ELF-1 (cell line): Measurements from ENCODE around the gene IRAK1.
"Not testable (repeated sequence)": the region's sequence is repeated elsewhere in the genome, so short reads cannot be mapped to it uniquely, and the experiment has no call there.

Experiments
- DNase-seq: peaks from one replicate; pipeline ENCODE4 v3.0.0-alpha.2; 2016; ENCODE audit warnings: low read depth, low spot score

Gene IRAK1

GRCh38 chrX:153995504-153995903, 24.2 kb downstream of the IRAK1 start:
- DNase-seq, result no peak

DNA sequence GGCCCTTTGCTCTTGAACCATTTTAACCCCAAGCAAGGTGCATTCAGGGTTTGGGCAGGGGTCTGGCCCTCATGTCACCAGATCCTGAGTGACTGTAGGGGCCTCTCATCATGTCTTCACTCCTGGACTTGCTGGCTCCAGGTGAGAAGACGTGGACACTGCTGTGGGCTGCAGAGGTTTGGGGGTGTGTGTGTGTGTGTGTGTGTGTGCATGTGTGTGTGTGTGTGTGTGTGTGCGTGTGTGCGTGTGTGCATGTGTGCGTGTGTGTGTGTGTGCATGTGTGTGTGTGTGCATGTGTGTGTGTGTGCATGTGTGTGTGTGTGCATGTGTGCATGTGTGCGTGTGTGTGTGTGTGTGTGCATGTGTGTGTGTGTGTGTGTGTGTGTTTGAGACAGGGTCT, 25.3 kb downstream of the IRAK1 start:
- not testable (repeated sequence) for DNase-seq

DNA sequence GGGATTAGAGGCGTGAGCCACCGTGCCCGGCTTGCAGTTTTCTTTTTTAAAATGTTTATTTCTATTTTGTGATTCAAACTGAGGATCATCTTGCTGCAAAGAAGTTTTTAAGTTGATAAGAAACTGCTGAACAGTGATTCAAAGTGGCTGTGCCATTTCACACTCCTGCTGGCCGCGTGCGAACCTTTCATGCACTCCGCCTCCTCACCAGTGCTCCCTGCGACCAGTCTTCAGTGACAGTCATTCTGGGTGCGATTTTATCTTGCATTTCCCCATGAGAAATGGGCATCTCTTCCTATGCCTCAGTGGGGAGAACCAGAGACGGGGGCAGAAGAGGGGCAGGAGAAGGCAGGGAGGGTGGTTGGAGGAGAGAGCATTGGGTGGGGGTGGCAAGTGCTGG, 25.7 kb downstream of the IRAK1 start:
- no peak for DNase-seq

DNA sequence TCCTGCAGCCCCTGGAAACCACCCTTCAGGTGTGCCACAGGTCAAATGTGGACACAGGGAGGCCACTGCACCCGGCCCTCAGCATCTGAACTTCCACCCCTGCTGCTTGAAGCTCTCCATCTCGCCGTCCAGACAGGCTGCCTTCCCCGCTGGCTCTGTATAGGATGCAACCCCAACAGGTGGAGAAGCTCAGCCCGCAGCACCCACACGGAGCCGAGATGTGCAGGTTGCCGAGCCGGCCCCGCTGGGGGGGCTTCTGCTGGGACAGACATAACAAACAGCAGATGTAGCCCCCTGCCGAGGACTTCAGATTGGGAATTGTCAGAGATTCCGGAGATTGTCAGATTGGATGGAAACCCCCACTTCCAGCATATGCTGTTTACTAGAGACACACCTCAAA, 26.6 kb downstream of the IRAK1 start:
- DNase-seq, result no peak

- no peak for DNase-seq
Observed at GRCh38 chrX:153992180-153992579, 27.5 kb downstream of the IRAK1 start.

DNA sequence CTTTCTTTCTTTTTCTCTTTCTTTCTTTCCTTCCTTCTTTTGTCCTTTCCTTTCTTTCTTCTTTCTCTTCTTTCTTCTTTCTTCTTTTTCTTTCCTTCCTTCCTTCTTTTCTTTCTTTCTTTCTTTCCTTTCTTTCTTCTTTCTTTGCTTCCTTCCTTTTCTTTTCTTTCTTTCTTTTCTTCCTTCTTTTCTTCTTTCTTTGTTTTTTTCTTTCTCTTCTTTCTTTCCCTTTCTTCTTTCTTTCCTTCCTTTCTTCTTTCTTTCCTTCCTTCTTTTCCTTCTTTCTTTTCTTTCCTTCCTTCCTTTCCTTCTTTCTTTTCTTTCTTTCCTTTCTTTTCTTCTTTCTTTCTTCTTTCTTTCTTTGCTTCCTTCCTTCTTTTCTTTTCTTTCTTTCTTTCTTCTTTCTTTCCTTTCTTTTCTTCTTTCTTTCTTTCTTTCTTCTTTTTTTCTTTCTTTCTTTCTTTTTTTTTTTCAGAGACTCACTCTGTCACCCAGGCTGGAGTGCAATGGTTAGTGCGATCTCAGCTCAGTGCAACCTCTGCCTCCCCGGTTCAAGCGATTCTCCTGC, 28.6 kb downstream of the IRAK1 start:
- DNase-seq, result no peak

GRCh38 chrX:153989973-153990655, 29.6 kb downstream of the IRAK1 start:
- DNase-seq, result no peak

DNA sequence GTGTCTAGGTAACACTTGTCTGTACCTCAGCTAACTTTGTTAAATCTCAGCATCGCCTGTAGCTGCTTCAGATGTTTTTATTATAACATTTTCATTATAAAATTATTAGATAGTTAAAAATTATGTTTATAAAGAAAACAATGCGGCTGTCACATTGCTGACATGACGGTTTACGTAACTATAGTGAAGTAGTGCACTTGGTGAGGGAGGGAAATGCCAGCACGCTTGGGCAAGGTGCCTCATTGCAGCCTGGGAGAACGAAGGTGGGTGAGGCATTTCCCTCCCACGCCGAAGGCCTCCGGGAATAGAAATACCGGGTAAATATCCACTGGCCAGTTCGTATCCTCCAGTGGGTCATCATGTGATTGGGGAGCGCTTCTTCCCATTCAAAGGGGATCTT, 31.2 kb downstream of the IRAK1 start:
- no peak for DNase-seq

- DNase-seq, result no peak
Observed at GRCh38 chrX:153984351-153985178, 35.1 kb downstream of the IRAK1 start.

DNA sequence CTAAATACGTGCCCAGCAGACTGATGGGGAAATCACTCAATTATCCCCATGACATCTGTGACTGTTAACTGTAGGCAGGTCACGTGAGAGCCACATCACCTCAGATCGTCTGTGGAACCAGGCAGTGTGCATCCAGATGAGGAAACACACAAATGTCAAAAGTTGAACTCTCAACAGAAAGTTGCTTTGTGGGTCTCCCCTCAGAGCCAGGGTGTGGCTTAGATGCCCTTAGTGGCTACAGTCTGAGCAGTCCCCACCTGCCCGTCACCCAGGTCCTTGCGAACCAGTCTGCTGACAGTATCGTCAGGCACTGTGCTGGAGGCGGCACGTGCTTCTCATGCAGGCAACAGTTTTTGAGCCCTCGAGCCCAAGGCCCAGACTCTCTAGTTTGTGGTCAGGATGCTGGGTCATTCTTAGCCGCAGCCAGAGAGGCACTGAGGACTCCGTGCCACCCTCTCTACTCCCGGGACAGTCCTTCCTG, 36.3 kb downstream of the IRAK1 start:
- no peak for DNase-seq

GRCh38 chrX:153981771-153982533, 37.8 kb downstream of the IRAK1 start:
- peak; percentile 83 for DNase-seq

- peak; percentile 63 for DNase-seq
Observed at GRCh38 chrX:153981231-153981630, 38.5 kb downstream of the IRAK1 start.

DNA sequence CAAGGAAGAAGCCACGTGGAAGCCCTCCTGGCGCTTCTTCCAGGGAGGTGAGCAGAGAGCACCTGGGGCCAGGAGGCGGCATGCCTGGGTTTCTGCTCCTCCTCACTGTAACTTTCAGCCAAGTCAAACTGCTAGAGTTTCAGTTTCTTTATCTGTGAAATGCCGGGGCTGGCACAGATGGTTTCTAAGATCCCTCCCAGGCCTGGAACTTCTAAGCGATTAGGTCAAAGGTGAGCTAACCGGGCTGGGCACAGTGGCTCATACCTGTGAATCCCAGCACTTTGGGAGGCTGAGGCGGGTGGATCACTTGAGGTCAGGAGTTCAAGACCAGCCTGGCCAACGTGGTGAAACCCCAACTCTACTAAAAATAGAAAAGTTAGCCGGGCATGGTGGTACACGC, 39.3 kb downstream of the IRAK1 start:
- not testable (repeated sequence) for DNase-seq

DNA sequence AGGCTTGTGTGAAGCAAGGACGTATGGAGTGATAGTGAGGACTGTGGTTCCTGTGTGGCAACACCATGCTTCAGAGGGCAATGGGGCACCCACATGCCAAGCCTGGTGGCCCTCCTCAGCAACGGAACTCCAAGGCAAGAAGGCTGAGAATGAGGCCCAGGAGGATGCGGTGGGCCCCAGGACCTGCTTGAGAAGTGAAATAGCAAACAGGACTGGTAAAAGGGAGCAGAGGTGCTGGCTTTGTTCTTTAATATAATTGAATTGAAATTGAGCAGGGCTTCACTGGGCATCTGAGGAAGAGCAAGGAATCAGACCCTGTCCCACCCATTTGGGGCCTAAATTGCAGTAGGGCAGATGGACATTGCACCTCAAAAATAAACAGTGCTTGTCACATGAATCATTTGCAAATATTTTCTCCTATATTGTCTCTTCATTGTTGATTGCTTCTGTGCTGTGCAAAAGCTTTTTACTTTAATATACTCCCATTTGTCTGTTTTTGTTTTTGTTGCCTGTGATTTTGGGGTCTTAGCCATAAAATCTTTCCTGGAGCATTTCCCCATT, 44.9 kb downstream of the IRAK1 start:
- DNase-seq, result no peak

DNA sequence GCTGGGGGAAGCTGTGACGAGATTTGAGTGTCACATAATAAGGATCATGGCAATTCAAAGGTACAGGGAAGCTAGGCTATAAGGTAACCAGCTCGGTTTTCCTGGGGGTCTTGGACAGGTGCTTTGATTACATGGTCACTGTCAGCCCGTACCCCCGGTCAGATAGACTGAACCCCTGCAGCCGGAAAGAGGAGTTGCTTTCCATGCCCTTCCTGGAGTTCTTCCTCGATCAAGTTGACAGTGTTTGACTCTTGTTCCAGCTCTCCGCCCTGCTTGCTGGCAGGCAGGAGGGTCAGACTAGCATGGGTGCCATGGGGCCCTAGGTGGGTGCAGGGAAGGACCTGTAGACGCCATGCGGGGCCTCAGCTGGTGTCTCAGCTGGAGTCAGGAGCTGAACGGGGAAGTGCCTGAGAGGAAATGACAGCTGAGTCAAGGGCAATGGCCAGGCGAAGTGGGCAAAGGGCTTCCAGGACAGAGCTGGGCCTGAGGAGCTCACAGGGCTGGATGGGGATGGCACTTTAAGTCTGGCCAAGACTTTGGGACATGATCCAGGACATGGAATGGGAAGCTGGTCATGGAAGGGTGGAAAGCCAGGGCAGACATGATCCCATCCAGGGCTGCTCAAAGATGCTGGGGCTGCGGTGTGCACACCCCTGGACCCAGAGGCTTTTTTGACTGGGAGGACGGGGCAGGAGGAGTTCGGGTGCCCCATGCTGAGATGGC, 45.5 kb downstream of the IRAK1 start:
- no peak for DNase-seq

GRCh38 chrX:153973127-153974002, 46.3 kb downstream of the IRAK1 start:
- DNase-seq, result peak; percentile 44

GRCh38 chrX:153972368-153973126, 47.2 kb downstream of the IRAK1 start, which contains the start of gene TMEM187:
Gene TMEM187 (plus strand): TSS chrX:153972754. CDS start chrX:153982063, 9,309 bp downstream.
- DNase-seq, result peak; percentile 96

- DNase-seq, result peak; percentile 99
Observed at GRCh38 chrX:153971450-153972367, 48.0 kb downstream of the IRAK1 start, which contains the start of gene HCFC1. Gene HCFC1 (minus strand): TSS chrX:153971818. CDS start chrX:153970840, 978 bp downstream.
